IPS DF 6.9 (cell line): ENCODE measurements around the gene DOC2B.

ENCODE experiments used
- DNase-seq: peaks from one replicate; pipeline ENCODE4 v3.0.0-alpha.2; 2013; ENCODE audit warnings: low read depth, low spot score
- H3K27ac ChIP-seq: one replicate; pipeline ENCODE4 v1.5.1; 2013; ENCODE audit warnings: low read length, control low read depth
- H3K27me3 ChIP-seq: 2 replicates; pipeline ENCODE4 v1.6.1; 2013; ENCODE audit warnings: mild to moderate bottlenecking, low read length; ENCODE audit not compliant: control insufficient read depth, insufficient read depth
- H3K36me3 ChIP-seq: 2 replicates; pipeline ENCODE4 v1.6.1; 2013; ENCODE audit warnings: low read length; ENCODE audit not compliant: control insufficient read depth, insufficient read depth
- H3K4me1 ChIP-seq: 2 replicates; pipeline ENCODE4 v1.6.1; 2013; ENCODE audit warnings: low read length; ENCODE audit not compliant: control insufficient read depth, insufficient read depth
- H3K4me3 ChIP-seq: 2 replicates; pipeline ENCODE4 v1.5.1; 2013; ENCODE audit warnings: mild to moderate bottlenecking, low read length
- H3K9me3 ChIP-seq: 2 replicates; pipeline ENCODE4 v1.6.1; 2013; ENCODE audit warnings: low read length, inconsistent platforms; ENCODE audit not compliant: control insufficient read depth, insufficient read depth
- WGBS: extraction: QIAGEN DNeasy Blood & Tissue Kit; methylation state at CpG from one replicate; pipeline ENCODE4 v1.1.7; 2013; ENCODE audit warnings: mixed read lengths, missing lambda C conversion rate; ENCODE audit not compliant: insufficient read length, insufficient coverage; 5-methylcytosine and 5-hydroxymethylcytosine counted together

DOC2B gene

DNA sequence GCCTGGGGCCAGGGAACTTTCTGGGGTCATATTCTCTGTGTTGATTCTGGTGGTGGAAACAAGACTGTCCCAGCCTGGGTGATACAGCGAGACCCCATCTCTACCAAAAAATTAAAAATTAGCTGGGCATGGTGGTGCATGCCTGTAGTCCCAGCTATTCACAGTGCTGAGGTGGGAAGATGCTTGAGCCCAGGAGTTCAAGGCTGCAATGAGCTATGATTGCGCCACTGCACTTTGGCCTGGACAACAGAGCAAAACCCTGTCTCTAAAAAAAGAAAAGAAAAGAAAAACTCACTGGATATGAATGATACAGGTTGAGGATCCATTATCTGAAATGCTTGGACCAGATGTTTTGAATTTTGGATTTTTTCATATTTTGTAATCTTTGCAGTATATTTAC lies 30.4 kb downstream of the DOC2B start:
- no peaks in the 10 kb centered on the region for H3K36me3 ChIP-seq
- H3K27me3 ChIP-seq, result no peaks in the 10 kb centered on the region

DNA sequence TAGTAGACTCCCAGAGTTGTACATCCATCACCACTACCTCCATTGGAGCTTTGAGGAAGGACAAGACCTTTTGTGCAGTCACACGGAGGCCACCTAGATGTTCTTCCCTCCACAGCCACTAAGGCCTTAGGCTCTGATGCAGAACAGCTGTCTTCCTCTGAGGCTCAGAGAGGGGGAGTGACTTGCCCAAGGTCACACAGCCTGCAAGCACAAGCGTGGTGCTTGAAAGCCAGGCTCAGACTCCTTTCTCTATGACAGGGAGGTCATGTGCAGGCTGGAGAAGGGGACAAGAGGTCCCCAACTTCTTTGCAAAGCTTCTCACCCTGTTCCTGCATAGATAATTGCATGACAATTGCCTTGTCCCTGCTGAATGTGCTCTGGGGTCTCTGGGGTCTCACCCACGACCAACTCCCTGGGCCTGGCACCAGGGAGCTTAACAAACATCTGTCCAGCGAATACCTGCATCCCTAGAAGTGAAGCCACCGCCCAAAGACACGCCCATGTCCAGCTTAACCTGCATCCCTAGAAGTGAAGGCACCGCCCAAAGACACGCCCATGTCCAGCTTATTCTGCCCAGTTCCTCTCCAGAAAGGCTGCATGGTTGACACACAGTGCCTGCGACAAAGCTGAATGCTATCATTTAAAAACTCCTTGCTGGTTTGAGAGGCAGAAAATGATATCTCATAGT lies 31.4 kb downstream of the DOC2B start:
- Histone ChIP-seq H3K9me3 (no peaks in the 10 kb centered on the region), H3K36me3 (no peaks in the 10 kb centered on the region), H3K4me1 (no peaks in the 10 kb centered on the region), H3K4me3 (no peak overlapping the region), H3K27ac (no peak overlapping the region), H3K27me3 (no peaks in the 10 kb centered on the region)
- no CpG with 5 or more reads among the region's 9 CpGs for WGBS
- no peak for DNase-seq

More for the DNA sequence above, 30.4 kb downstream of the DOC2B start:
- no peak overlapping the region for H3K27ac ChIP-seq
- WGBS, result no CpG with 5 or more reads among the region's 2 CpGs
- H3K9me3 ChIP-seq, result no peaks in the 10 kb centered on the region
- no peaks in the 10 kb centered on the region for H3K4me1 ChIP-seq
- no peak for DNase-seq
- H3K4me3 ChIP-seq, result no peak overlapping the region

DNA sequence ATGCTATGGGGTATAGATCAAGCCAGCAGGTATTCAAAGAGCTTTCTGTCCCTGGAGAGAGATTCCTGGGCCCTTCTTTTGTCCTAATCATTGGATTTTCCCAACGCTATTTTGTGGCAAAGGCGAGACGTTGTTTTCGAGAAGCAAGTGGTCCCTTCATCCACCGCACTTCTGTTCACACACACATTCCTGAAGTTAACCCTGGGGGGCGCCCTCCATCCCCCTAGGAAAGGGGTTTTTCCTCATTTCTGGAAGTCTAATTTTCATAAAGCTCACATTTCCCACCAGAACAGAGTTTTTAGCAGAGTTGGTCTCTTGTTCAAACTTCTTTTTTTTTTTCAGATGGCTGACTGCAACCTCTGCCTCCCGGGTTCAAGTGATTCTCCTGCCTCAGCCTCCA lies 32.2 kb downstream of the DOC2B start:
- no peaks in the 10 kb centered on the region for H3K36me3 ChIP-seq
- WGBS, result no CpG with 5 or more reads among the region's 7 CpGs
- DNase-seq, result no peak
- H3K9me3 ChIP-seq, result no peaks in the 10 kb centered on the region
- H3K4me3 ChIP-seq, result no peak overlapping the region
- H3K4me1 ChIP-seq, result no peaks in the 10 kb centered on the region
- no peak overlapping the region for H3K27ac ChIP-seq
- no peaks in the 10 kb centered on the region for H3K27me3 ChIP-seq

DNA sequence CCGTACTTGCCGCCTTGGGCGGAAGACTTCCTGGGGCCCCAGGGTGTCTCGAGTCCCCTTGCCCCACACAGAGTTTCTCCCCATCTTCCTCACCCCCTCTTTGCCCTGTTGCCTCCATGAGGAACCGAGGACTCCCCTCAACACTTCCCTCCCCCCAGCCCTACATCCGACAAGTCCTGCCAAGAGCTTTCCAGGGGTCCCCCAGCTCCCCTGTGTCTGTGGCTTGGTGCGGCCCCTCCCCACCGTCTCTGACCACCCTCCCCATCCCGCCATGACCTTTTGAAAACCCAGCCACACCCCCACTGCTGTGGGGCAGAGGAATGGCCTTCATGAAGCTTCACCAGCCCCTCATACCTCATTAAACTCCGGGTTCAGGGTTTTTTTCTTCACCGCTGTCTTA lies 32.7 kb downstream of the DOC2B start:
- H3K9me3 ChIP-seq, result no peaks in the 10 kb centered on the region
- no peaks in the 10 kb centered on the region for H3K4me1 ChIP-seq
- no peaks in the 10 kb centered on the region for H3K27me3 ChIP-seq
- DNase-seq, result no peak
- WGBS, result no CpG with 5 or more reads among the region's 11 CpGs
- H3K36me3 ChIP-seq, result no peaks in the 10 kb centered on the region
- no peak overlapping the region for H3K27ac ChIP-seq
- no peak overlapping the region for H3K4me3 ChIP-seq

DNA sequence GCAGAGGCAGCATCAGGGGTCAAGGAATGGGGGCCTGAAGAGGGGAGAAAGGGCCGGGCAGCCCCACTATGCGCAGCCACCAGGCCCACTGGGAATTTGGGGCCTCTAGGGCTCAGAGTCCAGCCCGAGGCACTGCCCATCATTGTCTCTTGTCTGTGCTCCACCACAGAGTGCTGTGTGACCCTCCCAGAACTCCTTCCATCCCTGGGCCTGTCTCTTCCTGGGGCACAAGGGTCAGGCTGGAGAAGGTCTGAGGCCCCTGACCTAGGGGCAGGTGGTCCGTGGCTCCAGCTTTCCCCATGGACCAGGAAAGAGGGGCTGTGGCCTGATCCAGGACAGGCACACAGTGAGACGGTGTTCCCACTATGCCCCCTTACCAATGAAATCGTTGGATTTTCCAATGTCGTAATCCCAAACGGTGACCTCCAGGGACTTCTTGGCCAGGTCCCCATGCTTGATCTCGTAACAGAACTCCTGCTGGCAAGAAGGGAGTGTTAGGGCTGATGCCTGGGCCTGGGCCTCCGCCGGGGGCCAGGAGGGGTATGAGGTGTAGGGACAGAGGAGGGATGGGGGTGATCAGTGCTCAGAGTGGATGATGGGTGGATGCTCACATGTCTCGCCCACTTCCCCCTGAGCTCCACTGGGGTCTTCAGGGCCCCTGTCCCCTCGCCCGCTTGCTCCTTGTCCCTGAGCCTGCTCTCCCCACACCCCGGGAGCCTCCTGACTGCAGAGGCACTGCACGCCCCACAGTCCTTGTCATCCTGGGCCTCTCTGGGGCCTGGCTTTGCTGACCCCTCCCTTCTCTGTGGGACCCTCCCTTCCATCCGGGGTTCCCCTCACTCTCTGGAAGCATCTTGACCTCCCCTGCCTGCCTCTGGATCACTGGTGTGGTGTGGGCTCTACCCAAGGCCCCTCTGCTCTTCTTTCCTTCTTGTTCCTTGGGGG lies 33.4 kb downstream of the DOC2B start:
- H3K9me3 ChIP-seq, result no peaks in the 10 kb centered on the region
- DNase-seq, result no peak
- H3K4me1 ChIP-seq, result no peaks in the 10 kb centered on the region
- H3K27me3 ChIP-seq, result peaks cover 3% of the 10 kb centered on the region; the same call in 1 of the 2 replicates
- no CpG with 5 or more reads among the region's 17 CpGs for WGBS
- H3K4me3 ChIP-seq, result no peak overlapping the region
- no peak overlapping the region for H3K27ac ChIP-seq
- no peaks in the 10 kb centered on the region for H3K36me3 ChIP-seq

DNA sequence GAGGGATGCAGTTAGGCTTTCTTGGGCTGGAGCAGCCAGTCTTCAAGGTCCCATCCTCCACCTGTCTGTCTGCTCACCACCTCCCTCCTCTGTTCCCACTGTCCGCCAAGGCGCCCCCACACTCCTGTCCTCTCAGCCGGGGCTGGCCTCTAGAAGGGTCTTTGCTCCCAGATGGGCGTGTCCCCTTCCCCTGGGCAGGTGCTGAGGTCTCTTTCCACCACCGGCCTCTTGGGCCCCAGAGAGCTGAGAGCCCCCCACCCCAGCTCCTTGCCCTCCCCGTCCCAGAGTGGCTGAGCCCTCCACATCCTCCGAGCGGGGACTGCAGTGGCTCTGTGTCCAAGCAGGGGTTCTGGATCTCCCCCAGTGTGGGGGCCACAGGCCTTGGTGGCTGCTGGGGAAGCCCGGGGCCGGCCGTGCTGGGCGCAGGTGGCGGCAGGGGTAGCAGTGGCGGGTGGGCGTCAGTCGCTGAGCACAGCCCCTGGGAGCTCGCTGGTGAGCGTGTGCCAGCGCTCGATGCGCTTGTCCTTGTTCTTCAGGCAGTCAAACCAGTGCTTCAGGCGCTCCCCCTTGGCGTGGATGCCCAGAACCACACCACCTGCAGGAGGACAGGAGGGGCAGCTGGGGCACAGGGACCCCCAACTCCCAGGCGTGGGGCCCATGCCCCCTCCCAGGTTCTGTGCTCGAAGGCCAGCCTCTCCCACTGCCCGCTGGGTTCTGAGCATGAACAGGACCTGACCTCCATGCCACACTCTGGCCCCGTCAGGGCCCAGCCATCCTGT lies 34.3 kb downstream of the DOC2B start:
- Histone ChIP-seq H3K4me1 (no peaks in the 10 kb centered on the region), H3K36me3 (no peaks in the 10 kb centered on the region), H3K4me3 (no peak overlapping the region), H3K9me3 (no peaks in the 10 kb centered on the region), H3K27me3 (peaks cover 3% of the 10 kb centered on the region; the same call in 1 of the 2 replicates), H3K27ac (no peak overlapping the region)
- no CpG with 5 or more reads among the region's 27 CpGs for WGBS
- no peak for DNase-seq

DNA sequence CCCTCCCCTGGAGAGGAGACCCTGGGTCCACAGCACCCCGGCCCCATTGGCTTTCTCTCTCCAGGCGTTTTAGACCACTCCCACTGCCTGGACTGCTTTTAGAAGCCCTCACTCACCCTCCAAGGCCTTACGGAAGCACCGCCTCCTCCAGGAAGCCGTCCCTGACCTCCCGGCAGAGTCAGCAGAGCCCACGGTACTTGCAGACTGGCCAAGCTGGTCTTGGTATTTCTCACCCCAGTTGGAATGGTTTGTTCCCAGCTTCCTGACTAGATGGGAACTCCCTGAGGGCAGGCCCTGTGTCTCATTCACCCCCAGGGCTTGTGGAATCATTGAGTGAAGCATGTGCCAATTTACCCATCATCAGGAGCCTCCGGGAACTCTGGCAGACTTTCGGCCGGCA lies 34.9 kb downstream of the DOC2B start:
- no CpG with 5 or more reads among the region's 10 CpGs for WGBS

DNA sequence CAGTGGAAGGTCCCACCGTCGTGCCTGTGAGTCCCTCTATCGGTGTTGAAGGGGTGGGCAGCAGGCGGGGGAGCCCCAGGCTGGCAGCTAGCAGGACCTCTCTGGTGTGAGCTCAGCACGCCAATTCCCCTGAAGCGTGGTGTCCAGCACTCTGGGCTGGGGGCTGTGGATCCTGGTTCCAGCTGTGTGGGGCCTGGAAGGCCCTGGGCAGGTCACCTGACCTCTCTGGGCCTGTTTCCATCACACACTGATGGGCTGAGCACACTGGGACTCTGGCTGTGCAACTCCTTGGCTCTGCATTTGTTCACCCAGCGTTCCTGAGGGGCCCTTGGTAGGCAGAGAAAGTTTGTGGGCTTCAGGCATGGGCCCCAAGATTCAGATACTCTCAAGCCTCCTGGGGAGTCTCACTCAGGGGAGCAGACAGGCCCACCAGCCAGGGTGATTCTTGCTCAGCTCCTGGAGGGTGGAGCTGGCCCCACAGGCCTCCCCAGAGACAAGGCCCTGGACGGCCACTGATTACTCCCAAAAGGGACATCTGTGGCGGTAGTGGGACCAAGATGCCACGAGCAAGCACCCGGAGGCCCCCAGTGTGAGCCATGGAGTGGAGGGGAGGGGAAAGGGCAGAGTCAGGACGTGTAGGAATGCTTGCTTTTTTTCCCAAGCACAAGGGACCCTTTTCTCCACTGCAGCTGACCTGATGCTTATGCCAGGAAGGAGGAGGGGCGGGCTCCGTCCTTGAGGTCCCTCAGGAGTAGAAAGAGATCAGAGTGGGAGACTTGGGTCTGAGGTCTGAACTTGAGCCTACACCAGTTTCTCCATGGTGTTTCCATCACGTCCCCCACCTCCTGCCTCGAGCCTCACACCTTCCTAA lies 35.5 kb downstream of the DOC2B start:
- Histone ChIP-seq H3K36me3 (no peaks in the 10 kb centered on the region), H3K9me3 (no peaks in the 10 kb centered on the region), H3K4me3 (no peak overlapping the region), H3K27me3 (peaks cover 3% of the 10 kb centered on the region; the same call in 1 of the 2 replicates), H3K4me1 (no peaks in the 10 kb centered on the region), H3K27ac (no peak overlapping the region)
- no CpG with 5 or more reads among the region's 16 CpGs for WGBS
- DNase-seq, result no peak

More for the DNA sequence above, 34.9 kb downstream of the DOC2B start:
- H3K9me3 ChIP-seq, result no peaks in the 10 kb centered on the region
- no peaks in the 10 kb centered on the region for H3K36me3 ChIP-seq
- peaks cover 3% of the 10 kb centered on the region; the same call in 1 of the 2 replicates for H3K27me3 ChIP-seq
- no peak overlapping the region for H3K4me3 ChIP-seq
- H3K4me1 ChIP-seq, result no peaks in the 10 kb centered on the region
- H3K27ac ChIP-seq, result no peak overlapping the region
- no peak for DNase-seq

DNA sequence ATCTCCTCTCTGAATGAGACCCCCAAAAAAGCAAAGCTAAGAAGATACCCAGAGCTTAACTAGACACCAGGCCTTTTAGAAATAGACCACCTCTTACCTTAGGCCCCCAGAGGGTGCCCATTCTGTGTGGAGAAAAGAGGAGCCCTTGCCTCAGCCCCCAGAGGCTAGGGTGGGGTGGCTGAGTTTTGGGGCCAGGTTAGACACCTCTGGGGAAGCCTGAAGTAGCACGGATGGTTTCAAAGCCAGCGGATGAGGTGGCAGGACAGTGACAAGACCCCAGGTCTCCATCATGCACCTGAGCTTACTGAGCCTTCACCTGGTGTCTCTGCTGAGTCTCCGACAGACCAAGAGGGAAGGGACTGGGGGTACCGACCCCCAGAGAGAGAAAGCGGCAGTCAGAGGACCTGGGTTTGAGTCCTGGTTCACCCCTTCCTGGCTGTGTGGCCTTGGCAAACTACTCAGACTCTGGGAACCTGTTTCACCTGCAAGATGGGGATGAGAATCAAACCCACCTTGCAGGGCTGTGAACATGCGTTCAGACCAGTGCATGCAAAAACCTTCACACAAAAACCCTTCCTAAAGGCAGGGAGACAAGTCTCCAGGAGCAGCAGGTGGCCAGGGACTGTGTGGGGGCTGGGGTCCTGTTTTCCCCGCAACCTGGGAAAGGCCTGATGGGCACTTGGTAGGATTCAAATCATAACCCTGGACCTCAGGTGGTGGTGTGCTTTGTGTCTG lies 36.3 kb downstream of the DOC2B start:
- DNase-seq, result no peak
- Histone ChIP-seq H3K27ac (no peak overlapping the region), H3K36me3 (no peaks in the 10 kb centered on the region), H3K27me3 (peaks cover 3% of the 10 kb centered on the region; the same call in 1 of the 2 replicates), H3K9me3 (no peaks in the 10 kb centered on the region), H3K4me1 (no peaks in the 10 kb centered on the region), H3K4me3 (no peak overlapping the region)
- WGBS, result no CpG with 5 or more reads among the region's 7 CpGs
